DND-41 (cell line): Measurements from ENCODE around the gene CLINT1.

Source experiments
- CTCF ChIP-seq: IDR thresholded peaks from 2 replicates; pipeline ENCODE4 v1.5.1; 2012; ENCODE audit warnings: borderline replicate concordance, low read length, moderate library complexity, mild to moderate bottlenecking; ENCODE audit not compliant: poor library complexity, severe bottlenecking; ENCODE audit errors: extremely low read depth
- EZH2 ChIP-seq: IDR thresholded peaks from 3 replicates; pipeline ENCODE4 v1.6.1; 2012; ENCODE audit warnings: borderline replicate concordance, low read depth, mild to moderate bottlenecking, moderate library complexity, low read length, inconsistent platforms; ENCODE audit not compliant: severe bottlenecking

- no peak for TF ChIP-seq CTCF
- no peak for TF ChIP-seq EZH2
Observed at GRCh38 chr5:157827423-157827822, 31.5 kb downstream of the CLINT1 start.
